ENCODE measurements around the gene DNAH17.

The DNAH17 gene

GRCh38 chr17:78541488-78542206 is 35.5 kb downstream of the DNAH17 start:
- no peak for DNase-seq

GRCh38 chr17:78539781-78540180 is 37.4 kb downstream of the DNAH17 start:
- no peak for DNase-seq

- DNase-seq: peak; percentile 16
These were observed 39.0 kb downstream of the DNAH17 start for GRCh38 chr17:78538033-78538776.

- no peak for DNase-seq
These were observed 39.9 kb downstream of the DNAH17 start for GRCh38 chr17:78537217-78537860.

GRCh38 chr17:78535273-78536197 is 41.7 kb downstream of the DNAH17 start:
- peak; percentile 92 for DNase-seq

- peak; percentile 66 for DNase-seq
These were observed 42.5 kb downstream of the DNAH17 start for GRCh38 chr17:78534492-78535272.

GRCh38 chr17:78532922-78533640 is 44.1 kb downstream of the DNAH17 start:
- DNase-seq: no peak

GRCh38 chr17:78532311-78532710 is 44.9 kb downstream of the DNAH17 start:
- peak; percentile 44 for DNase-seq

GRCh38 chr17:78530675-78531074 is 46.5 kb downstream of the DNAH17 start:
- no peak for DNase-seq

- DNase-seq: peak; percentile 97
These were observed 47.1 kb downstream of the DNAH17 start for GRCh38 chr17:78529871-78530670.

- DNase-seq: no peak
These were observed 47.9 kb downstream of the DNAH17 start for GRCh38 chr17:78529251-78529650.

GRCh38 chr17:78528541-78528940 is 48.7 kb downstream of the DNAH17 start:
- peak; percentile 96 for DNase-seq

- no peak for DNase-seq
These were observed 49.9 kb downstream of the DNAH17 start for GRCh38 chr17:78527345-78527744.

- no peak for DNase-seq
These were observed 50.8 kb downstream of the DNAH17 start for GRCh38 chr17:78526231-78527025.

- no peak for DNase-seq
These were observed 51.6 kb downstream of the DNAH17 start for GRCh38 chr17:78525511-78526160.

GRCh38 chr17:78524870-78525510 is 52.2 kb downstream of the DNAH17 start:
- DNase-seq: no peak

- DNase-seq: no peak
These were observed 53.1 kb downstream of the DNAH17 start for GRCh38 chr17:78523934-78524655.

Data from NCI-H345 (cell line).